ENCODE data around the gene VSIG8.
A peak's percentile ranks its signal among the peaks of the same experiment; 100 is the strongest.

Gene VSIG8

GRCh38 chr1:159882527-159882862 is 20.0 kb upstream of the VSIG8 start:
- no peak for DNase-seq

GRCh38 chr1:159881622-159882526 is 19.4 kb upstream of the VSIG8 start:
- DNase-seq: no peak

- DNase-seq: no peak
Observed at GRCh38 chr1:159880430-159880829, 18.0 kb upstream of the VSIG8 start.

GRCh38 chr1:159879977-159880376 is 17.5 kb upstream of the VSIG8 start:
- no peak for DNase-seq

- no peak for DNase-seq
Observed at GRCh38 chr1:159879136-159879535, 16.7 kb upstream of the VSIG8 start.

- no peak for DNase-seq
Observed at GRCh38 chr1:159877695-159878444, 15.4 kb upstream of the VSIG8 start.

GRCh38 chr1:159873530-159874143 is 11.2 kb upstream of the VSIG8 start:
- DNase-seq: no peak

GRCh38 chr1:159872891-159873290 is 10.4 kb upstream of the VSIG8 start:
- no peak for DNase-seq

GRCh38 chr1:159870704-159871103 is 8.2 kb upstream of the VSIG8 start:
- DNase-seq: no peak

- no peak for DNase-seq
Observed at GRCh38 chr1:159869607-159870006, 7.2 kb upstream of the VSIG8 start.

GRCh38 chr1:159869173-159869572 is 6.7 kb upstream of the VSIG8 start:
- DNase-seq: no peak

GRCh38 chr1:159868766-159869165 is 6.3 kb upstream of the VSIG8 start:
- DNase-seq: peak; percentile 15

GRCh38 chr1:159867664-159868026 is 5.2 kb upstream of the VSIG8 start:
- peak; percentile 35 for DNase-seq

- no peak for DNase-seq
Observed at GRCh38 chr1:159866905-159867663, 4.6 kb upstream of the VSIG8 start.

- no peak for DNase-seq
Observed at GRCh38 chr1:159866066-159866465, 3.6 kb upstream of the VSIG8 start.

- DNase-seq: no peak
Observed at GRCh38 chr1:159864262-159864661, 1.8 kb upstream of the VSIG8 start.

GRCh38 chr1:159862031-159862430 is 426 bp downstream of the VSIG8 start:
- DNase-seq: no peak

GRCh38 chr1:159861218-159861617 is 1.2 kb downstream of the VSIG8 start:
- DNase-seq: no peak

- no peak for DNase-seq
Observed at GRCh38 chr1:159860456-159860855, 2.0 kb downstream of the VSIG8 start.

- no peak for DNase-seq
Observed at GRCh38 chr1:159859767-159860322, 2.6 kb downstream of the VSIG8 start.

- DNase-seq: no peak
Observed at GRCh38 chr1:159857889-159858288, 4.6 kb downstream of the VSIG8 start.

GRCh38 chr1:159856576-159856975 is 5.9 kb downstream of the VSIG8 start:
- DNase-seq: no peak

GRCh38 chr1:159855709-159856108 is 6.7 kb downstream of the VSIG8 start:
- no peak for DNase-seq
